ENCODE results near the gene CERCAM.

CERCAM gene

DNA sequence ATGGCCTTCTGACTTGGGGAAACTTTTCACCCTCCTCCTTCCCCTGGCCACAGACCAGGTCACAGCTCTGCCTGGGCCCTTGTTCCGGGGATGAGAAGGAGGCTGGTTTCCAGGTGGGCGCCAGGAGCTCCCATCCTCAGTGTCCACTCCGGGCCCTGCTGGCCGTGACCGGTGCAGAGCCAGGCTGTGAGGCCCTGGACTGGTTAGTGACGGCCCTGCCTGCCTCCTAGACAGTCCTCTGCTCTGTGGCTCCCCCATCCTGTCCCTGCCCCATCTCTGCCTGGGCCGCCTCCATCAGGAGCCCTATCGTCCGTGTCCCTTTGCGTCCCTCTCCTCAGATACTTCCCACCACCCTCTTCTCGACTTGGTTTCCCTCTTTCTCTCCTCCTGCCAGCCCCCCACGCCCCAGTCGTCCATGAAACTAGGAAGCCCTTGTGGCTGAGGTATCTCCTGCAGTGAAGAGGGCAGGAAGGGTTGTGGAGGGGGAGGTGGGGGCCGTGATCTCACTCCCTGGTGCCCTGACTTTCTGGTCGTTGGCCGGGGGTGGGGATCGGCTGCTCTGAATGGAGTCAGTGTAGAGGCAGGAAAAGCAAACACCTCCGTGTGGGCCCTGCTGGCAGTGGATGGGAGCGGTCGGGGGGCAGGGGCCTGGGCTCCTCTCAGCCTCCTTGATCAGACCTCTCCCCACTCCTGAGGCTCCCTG, 15.4 kb upstream of the CERCAM start:
- TF ChIP-seq, protein P1, sequence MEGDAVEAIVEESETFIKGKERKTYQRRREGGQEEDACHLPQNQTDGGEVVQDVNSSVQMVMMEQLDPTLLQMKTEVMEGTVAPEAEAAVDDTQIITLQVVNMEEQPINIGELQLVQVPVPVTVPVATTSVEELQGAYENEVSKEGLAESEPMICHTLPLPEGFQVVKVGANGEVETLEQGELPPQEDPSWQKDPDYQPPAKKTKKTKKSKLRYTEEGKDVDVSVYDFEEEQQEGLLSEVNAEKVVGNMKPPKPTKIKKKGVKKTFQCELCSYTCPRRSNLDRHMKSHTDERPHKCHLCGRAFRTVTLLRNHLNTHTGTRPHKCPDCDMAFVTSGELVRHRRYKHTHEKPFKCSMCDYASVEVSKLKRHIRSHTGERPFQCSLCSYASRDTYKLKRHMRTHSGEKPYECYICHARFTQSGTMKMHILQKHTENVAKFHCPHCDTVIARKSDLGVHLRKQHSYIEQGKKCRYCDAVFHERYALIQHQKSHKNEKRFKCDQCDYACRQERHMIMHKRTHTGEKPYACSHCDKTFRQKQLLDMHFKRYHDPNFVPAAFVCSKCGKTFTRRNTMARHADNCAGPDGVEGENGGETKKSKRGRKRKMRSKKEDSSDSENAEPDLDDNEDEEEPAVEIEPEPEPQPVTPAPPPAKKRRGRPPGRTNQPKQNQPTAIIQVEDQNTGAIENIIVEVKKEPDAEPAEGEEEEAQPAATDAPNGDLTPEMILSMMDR (IDR thresholded peaks at IDR 0.05; ENCODE audit: low read depth, low read length), result no peak
- DNase-seq (ENCODE audit: low read depth in 2 of 2), result no peak
- no peak overlapping the region for H3K4me3 ChIP-seq (replicated peaks in 1 of 2; ENCODE audit: low read depth in 2 of 2, low read length in 2 of 2)

GRCh38 chr9:128405780-128406171, 14.9 kb upstream of the CERCAM start:
- TF ChIP-seq, protein P1 (IDR thresholded peaks at IDR 0.05; ENCODE audit: low read depth, low read length), result no peak
- DNase-seq (ENCODE audit: low read depth in 2 of 2), result no peak
- no peak overlapping the region for H3K4me3 ChIP-seq (replicated peaks in 1 of 2; ENCODE audit: low read depth in 2 of 2, low read length in 2 of 2)

- peak; percentile 41 to 50 for DNase-seq (ENCODE audit: low read depth in 2 of 2)
- TF ChIP-seq, protein P1 (IDR thresholded peaks at IDR 0.05; ENCODE audit: low read depth, low read length), result no peak
- H3K4me3 ChIP-seq (replicated peaks in 1 of 2; ENCODE audit: low read depth in 2 of 2, low read length in 2 of 2), result no peak overlapping the region
These were observed 13.7 kb upstream of the CERCAM start for GRCh38 chr9:128406848-128407391.

- H3K4me3 ChIP-seq (replicated peaks in 1 of 2; ENCODE audit: low read depth in 2 of 2, low read length in 2 of 2), result no peak overlapping the region
- TF ChIP-seq, protein P1 (IDR thresholded peaks at IDR 0.05; ENCODE audit: low read depth, low read length), result no peak
- DNase-seq (ENCODE audit: low read depth in 2 of 2), result no peak
These were observed 11.7 kb upstream of the CERCAM start for GRCh38 chr9:128408963-128409431.

DNA sequence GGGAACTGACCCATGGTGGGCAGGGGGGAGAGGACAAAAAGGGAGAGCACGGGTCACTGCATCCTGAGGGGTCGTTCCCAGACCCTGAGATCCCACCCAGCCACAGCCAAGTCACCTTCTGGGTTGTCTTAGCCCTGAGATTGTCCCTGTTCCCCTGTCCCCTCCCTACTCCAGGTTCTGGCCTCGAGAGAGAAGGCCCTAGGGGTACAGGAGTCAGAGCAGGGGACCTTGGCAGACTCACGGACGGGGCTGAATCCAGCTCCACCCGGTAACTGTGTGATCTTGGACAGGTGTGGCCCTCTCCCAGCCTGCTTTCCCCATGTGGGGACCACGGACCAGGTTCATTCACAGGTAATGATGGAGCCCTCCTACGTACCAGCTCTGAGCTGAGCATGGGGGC, 11.2 kb upstream of the CERCAM start:
- TF ChIP-seq, protein P1 (IDR thresholded peaks at IDR 0.05; ENCODE audit: low read depth, low read length), result no peak
- no peak for DNase-seq (ENCODE audit: low read depth in 2 of 2)
- no peak overlapping the region for H3K4me3 ChIP-seq (replicated peaks in 1 of 2; ENCODE audit: low read depth in 2 of 2, low read length in 2 of 2)

DNA sequence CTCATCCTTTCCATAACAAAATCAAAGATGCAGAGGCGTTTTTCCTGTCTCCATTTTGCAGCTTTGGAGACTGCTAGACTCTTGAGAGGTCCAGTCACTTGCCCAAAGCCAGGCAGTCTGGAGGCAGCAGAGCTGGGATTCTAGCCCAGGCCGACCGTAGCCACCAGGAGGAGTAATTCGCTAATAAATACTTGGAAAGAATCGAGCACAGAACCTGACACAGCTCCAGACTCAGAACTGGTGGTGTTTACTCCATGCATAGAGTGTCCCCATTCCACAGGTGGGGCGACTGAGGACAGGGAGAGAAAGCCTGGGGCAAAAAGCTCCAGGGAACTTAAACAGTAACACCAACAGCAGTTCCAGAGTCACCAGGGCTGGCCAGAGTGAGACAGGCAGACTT, 10.7 kb upstream of the CERCAM start:
- no peak overlapping the region for H3K4me3 ChIP-seq (replicated peaks in 1 of 2; ENCODE audit: low read depth in 2 of 2, low read length in 2 of 2)
- DNase-seq (ENCODE audit: low read depth in 2 of 2), result peak; percentile 45 to 55
- TF ChIP-seq, protein P1 (IDR thresholded peaks at IDR 0.05; ENCODE audit: low read depth, low read length), result peak; percentile 45

Measured in cardiac fibroblast (primary cell).